ENCODE data around the gene CDH24.
"Not testable (repeated sequence)": the region's sequence is repeated elsewhere in the genome, so short reads cannot be mapped to it uniquely, and the experiment has no call there.

The CDH24 gene

DNA sequence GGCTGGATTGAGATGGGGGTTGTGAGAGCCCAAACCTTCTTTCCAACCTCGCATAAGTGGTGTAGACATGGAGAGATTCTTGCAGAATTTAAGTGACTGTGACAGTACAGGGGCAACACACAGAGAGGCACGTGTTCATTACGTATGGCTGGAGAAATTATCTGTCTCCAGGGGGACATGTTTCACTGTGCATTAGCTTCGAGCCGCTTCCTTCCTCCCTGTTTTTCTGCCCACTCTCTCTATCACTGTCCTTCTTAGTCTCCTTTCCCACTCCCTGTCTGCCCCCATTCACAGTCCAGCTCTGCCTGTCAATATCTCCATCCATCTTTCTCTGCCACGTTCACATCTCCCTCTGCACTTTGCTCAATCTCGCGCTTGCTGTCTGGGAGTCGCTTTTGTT, 35.9 kb downstream of the CDH24 start:
- no peak for DNase-seq (ENCODE audit: low read depth, low spot score)

DNA sequence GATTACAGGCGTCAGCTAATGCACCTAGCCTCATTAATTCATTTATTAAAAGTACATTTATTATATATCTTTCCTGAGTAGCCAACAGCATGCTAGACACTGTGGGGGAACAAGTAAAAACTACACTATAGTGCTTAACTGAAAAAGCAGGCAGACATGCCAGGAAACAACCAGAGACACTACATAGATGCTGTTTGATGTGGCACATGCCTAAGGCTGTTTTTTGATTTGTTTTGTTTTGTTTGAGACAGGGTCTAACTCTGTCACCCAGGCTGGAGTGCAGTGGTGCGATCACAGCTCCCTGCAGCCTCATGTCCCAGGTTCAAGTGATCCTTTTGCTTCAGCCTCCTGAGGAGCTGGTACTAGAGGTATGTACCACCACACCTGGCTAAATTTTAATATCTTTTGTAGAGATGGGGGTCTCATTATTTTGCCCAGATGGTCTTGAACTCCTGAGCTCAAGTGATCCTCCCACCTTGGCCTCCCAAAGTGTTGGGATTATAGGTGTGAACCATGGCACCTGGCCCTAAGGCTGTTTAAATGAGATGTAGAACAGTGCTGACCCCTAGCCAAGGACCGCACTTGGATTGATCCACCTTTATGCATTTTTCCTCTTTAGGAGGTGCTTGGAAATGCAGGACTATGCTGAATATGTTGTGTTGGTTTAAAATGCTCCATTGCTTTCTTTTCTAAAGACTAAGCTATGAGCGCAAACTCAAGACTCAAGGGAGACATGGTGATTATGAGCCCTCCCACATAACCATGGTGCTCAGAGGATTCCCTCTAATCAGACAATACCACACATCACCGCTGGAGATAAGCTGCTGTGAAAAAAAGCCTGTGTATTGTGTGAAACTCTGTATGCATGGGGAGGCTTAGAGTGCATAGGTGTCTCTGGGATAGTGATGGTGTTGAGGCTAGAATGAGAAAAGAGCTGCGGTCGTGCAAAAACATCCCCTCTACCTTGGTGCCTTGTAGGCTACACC, 36.9 kb downstream of the CDH24 start:
- no peak for DNase-seq (ENCODE audit: low read depth, low spot score)

DNA sequence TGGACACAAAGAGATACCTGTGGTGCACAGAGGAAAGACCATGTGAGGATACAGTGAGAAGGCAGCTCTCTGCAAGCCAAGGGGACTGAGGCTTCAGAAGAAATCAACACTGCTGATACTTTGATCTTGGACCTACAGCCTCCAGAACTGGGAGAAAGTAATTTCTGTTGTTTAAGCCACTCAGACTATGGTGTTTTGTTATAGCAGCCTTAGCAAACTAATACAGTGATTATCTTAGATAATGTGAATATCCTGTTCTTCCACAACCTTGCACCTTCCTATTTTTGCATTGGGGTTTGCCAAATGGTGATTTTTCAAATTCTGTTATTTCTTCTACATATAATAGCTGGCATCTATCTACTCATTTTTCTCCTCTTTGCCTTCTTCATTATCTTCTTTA, 39.2 kb downstream of the CDH24 start:
- no peak for DNase-seq (ENCODE audit: low read depth, low spot score)

DNA sequence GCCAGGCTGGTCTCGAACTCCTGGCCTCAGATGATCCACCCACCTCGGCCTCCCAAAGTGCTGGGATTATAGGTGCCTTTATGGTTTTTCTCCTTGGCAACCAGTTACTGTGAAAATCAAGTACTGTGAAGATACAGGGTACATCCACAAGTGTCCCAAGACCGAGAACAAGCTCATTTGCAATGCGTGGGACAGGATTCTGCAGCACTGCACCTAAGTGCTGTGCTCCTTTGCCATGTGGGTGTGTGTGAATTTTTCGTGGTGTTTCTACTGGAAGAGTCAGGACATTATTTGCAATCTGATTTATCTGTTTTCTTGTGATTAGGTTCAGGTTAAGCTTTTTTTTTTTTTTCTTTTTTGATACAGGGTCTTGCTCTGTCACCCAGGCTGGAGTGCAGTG, 40.2 kb downstream of the CDH24 start:
- DNase-seq (ENCODE audit: low read depth, low spot score) = no peak

DNA sequence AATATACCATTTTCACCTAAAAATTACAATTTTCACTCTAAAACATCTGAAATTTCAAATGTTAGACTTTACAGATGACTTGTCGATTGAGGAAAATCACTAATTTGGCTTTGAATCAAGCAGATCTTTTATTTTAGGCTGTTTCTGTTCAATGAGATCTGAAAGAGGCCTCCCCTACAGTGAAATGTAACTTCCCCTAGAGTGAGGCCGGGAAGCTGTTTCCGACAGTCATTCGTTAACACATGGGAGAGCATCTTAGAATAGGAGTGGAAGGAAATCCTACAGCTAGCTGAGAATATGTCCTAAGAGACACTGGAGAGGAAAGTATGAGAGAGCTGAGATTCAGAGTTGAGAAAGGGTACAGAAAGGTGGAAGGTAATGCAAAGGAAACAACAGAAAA, 41.7 kb downstream of the CDH24 start:
- DNase-seq (ENCODE audit: low read depth, low spot score) = no peak

DNA sequence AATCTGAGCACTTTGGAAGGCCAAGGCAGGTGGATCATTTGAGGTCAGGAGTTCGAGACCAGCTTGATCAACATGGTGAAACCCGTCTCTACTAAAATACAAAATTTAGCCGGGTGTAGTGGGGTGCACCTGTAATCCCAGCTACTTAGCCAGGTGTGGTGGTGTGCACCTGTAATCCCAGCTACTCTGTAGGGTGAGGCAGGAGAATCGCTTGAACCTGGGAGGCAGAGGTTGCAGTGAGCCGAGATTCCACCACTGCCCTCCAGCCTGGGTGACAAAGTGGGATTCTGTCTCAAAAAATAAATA, 43.6 kb downstream of the CDH24 start:
- DNase-seq (ENCODE audit: low read depth, low spot score) = not testable (repeated sequence)

DNA sequence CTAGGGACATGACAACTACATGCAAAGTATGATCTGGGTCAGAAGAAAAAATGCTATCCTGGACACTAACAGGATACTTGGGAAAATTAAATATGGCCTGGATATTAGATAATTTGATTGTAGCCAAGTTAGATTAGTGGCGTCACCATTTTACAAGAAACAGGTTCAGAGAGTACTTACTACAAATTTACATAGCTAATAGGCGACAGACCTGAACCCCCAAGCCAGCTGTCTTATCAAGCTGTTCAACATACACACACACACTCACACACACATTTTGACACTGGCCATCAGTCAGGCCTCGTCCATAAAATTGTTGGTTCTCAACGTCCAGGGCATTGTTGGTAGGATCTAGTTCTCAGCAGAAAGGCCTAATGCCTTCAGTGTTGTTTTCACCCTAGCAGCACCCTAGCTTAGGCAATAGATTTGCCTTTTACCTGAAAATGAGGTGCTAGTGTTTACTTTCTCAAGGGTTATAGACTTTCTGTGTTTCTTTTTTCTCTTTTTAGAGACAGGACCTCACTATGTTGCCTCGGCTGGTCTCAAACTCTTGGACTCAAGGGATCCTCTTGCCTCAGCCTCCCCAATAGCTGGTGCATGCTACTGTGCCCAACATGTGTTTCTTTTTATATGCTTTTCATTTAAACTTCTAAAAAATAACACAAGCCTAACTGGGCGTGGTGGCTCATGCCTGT, 44.1 kb downstream of the CDH24 start:
- no peak for DNase-seq (ENCODE audit: low read depth, low spot score)

DNA sequence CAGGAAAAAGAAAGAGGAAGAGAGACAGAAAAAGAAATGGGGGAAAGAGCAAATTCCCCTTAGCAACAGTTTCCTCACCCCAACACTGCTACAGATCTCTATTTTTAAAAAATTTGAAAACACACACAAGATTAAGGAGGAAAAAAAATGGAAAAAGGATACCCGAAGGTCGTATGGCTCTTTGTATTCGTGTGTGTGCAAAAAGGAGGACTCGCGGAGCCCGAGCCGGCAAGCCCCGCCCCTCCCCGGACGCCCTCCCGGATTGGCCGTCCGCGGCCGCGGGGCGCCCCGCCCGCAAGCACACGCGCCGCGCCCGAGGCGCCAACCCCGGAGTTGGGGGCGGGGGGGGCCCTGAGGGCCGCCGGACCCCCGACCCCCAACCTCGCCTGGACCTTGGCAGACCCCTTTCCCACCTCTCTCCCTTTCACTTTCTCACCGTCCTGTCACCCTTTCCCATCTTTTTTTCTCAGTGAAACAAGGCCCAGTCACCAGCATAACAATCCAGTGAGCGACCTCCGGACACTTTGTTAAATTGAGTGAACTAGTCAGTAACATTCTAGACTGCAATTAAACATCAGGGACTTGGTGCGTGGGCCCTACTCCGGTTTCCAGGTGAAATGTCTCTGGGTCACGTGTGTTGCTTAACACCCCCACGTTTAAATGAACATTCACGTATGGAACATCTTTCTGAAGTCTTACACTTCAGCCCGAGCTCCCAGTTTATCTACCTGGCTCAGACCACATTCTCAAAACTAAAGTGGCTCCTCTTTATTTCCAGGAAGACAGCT, 47.2 kb downstream of the CDH24 start, which contains the start of gene C14orf93:
Gene C14orf93, minus strand, starts transcription at position 205 of the 788 bp plus-strand sequence. CDS start 11,120 bp downstream, outside the sequence.
- peak; percentile 85 for DNase-seq (ENCODE audit: low read depth, low spot score)

DNA sequence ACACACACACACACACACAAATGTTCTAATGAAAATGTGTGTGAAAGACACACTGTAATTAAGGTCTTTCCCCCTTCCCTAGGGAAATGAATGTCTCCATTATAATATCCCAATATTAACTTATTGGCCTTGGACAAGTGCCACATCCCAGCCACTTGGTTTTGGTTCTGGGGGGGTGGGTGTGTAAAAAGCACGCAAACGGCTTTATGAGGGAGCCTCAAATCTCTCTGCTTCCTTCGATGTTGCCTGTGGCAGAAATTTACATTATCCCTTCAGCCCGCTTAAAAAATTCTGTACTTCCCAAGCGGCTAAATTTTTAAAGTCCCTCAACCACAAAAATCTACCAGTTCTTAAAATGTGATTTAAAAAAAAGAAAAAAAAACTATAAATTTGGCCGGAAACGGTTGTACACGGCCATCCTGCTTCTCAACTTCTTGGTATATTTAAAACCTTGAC, 47.8 kb downstream of the CDH24 start:
- DNase-seq (ENCODE audit: low read depth, low spot score) = no peak

DNA sequence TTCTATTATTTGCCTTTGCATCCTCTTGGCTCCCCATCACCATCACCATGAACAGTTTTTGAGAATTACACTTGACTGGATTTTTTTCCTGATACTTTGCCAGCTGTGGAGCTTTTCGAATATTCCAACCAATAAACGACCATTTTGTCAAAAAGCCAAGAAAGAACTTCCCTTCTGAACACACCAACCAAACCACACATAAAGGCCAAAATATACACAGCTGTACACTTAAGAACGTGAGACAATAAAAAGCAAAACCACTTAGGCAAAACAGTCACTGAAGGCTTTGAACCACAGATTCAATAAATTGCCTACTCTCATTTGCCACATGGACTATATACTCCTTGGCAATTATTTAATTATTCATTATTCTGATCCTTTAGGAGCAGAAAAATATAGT, 48.5 kb downstream of the CDH24 start:
- no peak for DNase-seq (ENCODE audit: low read depth, low spot score)

DNA sequence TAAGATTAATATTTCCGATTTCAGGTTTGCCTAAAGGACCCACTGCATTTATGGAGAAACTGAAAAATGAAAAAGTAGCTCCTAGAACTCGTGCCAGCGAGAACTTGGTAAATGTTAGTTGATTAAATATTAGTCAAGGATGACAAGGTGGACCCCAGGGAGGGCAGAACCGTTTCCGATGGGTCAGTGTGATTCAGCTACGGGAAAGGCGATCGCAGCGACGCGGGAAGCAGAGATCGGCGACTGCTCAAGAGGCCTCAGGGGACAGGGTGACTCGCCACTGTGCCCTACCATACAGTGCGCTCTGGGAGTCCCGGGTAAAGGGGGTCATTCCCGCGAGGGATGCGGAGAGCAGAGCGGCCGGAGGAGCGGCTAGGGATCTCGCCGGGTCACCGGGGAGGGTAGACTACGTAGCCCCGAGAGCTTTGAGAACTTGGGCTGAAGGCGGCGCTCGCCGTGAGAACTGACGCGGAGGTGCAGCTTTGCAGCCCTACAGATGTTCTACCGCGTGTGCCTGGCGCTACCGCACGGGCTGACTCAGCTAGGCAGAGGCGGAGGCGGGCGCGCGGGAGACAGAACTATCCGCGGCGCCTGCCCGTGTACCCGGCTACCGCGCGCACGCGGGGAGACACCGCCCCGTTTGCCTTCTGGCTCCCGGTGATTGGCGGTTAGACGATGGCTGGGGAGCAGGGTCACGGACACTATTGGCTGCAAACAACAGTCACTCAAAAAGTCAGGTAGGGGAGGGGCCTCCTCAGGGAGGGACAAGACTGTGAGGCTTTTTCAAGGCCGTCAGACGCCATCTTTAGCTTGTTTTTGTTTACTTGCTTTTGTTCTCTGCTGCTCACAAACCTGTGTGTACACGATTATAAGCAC, 50.5 kb downstream of the CDH24 start:
- peak; percentile 99 for DNase-seq (ENCODE audit: low read depth, low spot score)

DNA sequence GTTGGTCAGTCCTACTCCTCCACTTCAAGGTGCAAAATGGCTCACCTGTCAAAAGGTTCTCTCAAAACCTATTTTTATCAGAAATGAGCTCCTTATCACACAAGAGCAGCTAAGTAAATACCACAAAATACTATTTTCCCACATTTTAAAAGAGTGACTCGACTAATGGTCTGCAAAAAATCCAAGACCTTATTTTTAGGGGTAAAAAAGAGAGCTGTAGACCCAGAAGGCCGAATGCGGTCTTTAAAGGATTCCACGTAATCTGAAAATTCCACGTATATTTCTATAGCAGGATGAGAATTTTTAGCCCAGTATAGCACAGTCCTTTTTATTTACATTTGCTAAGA, 51.2 kb downstream of the CDH24 start:
- DNase-seq (ENCODE audit: low read depth, low spot score) = no peak

DNA sequence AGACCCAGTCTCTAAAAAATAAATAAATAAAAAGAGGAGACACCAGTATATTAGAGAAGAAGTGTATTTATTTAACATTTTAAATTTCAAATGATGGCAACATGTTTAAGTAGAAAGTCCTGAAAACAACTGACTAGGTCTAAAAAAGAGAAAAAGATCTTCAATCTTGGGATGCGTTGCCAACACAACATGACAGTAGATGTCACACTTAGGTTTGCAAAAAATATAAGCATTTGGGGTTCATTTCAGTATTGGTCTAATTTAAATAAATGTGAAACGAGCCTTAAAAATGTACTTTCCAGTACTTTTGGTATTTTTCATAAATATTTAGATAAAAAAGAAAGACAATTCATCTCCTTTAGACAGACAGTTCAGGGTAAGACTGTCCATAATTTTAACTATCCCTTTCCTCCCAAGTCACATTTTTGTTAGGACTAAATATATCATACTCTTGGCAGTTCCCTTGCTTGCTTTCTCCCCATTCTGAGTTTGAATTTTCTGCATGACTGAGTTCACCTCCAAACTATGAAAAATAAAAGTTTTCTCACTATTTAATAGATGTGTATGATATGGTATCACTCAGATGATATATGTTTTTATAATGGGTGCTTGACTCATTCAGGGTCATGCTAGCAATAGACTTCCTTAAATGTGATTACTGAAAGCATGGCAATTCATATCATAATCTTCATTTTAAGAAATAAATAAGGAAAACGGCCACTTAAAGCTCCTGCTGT, 51.7 kb downstream of the CDH24 start:
- DNase-seq (ENCODE audit: low read depth, low spot score) = no peak

DNA sequence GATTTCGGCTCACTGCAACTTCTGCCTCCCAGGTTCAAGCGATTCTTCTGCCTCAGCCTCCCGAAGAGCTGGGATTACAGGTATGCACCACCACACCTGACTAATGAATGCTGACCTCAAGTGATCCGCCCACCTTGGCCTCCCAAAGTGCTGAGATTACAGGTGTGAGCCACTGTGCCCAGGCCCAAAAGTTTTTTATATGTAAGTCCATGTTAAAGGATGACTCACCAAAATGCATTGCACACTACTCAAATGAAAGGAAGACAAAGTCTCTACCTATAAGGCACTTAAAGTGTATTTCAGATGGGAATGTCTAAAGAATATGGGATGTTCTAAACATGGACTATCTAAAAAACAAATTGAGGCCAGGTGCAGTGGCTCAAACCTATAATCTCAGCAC, 53.0 kb downstream of the CDH24 start:
- not testable (repeated sequence) for DNase-seq (ENCODE audit: low read depth, low spot score)

DNA sequence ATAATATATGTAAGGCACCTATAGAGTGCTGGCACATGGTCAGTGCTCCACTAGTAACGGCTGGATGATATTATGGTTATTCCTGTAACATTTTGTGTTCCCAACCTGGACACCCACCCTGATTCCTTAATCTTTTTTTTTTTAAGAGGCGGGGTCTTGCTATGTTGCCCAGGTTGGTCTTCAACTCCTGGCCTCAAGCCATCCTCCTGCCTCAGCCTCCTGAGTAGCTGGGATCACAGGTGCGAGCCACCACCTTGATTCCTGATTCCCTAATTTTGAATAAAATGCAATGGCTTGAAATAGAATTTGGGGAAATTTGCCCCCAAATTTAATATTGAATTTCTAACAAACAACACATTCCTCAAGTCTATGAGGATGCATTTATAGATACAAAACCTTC, 54.7 kb downstream of the CDH24 start:
- DNase-seq (ENCODE audit: low read depth, low spot score) = no peak

DNA sequence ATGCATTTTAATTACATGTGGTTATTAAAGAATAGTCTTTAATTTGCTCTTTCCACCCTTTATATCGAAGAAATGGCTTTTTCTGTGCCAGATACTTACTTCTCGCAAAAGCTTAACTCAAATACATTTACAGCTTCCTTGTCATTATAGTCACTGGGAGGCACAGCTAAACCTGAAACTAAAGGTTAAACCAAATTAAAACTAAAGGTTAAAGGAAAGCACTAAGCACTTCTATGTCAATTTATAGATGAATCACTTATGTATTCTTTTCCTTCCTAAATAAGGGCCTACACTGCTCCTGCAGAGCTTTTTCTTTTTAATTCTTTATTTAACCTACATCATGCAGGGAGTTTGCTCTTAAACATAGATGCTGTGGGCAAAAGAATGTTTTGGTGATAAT, 56.5 kb downstream of the CDH24 start:
- DNase-seq (ENCODE audit: low read depth, low spot score) = no peak

DNA sequence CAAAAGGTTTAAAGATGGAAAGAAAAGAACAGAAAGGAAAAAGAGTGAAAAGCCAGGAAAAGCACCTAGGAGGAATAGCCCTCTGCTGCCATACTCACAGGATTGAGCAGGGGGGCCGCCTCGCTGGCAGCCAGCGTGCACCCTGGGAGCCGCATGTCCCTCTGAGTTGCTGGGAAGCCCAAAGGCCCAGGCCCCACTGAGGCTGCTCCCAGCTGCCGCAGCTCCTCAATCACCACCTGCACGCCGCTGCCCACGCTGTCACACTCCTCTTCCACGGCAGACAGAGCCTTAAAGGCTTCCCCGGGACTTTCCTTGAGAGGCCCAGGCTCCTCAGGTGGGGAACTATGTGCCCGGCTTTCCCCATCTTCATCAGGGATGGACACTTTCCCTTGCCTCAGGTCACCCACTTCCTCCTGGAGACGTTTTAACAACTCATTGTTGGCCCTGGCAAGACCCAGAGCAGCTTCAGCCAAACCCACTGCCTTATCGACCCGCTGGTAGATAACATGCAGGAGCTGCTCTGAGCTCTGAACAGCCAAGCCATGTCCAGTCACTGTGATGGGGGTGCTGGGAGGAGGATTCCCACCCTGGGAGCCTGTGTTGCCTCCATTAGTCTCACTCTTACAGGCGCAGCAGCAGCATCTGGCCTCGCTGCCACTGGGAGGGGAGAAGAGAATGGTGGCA, 58.8 kb downstream of the CDH24 start:
- no peak for DNase-seq (ENCODE audit: low read depth, low spot score)

DNA sequence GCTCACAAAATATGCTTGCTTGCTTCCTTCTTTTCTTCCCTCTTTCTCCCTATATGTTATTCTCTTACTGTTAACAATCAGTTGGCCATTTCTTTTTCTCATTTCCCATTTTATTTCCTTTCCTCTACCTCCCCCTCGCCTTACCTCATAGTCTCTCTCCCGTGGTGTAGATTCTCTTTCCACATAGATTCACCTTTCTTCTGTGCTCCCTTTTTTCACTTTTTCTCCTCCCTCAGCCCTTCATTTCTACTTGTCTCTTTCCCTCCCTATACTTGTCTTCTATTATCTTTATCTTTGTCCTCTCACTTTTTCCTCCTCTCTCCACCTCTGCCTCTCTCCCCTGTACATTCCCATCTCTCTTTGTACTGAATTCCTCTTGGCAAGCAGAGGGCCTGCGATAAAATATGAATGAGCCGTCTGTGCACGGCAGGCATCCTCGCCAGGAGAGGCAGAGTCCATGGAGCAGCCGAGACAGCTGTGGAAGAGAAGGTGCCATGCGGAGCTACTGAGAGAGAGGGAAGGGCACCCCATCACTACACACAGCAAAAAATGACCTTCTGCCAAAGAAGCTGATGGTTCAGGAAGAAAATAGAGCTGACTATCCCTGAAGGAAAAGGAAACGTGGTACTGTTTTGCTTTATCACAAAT, 59.5 kb downstream of the CDH24 start:
- DNase-seq (ENCODE audit: low read depth, low spot score) = no peak
